ENCODE results near the gene TTLL3.
"Not testable (repeated sequence)": the region's sequence is repeated elsewhere in the genome, so short reads cannot be mapped to it uniquely, and the experiment has no call there.

- TF ChIP-seq CTCF, POLR2A (IDR thresholded peaks at IDR 0.05): not testable (repeated sequence)
These were observed 41.3 kb downstream of the TTLL3 start for GRCh38 chr3:9851383-9851782.
